Erythroblast (primary cell): ENCODE data around the gene ACOD1.

Experiments
- DNase-seq, 2 experiments: peaks; one replicate each; lab custom pipeline; 2025; lab: John Stamatoyannopoulos, UW
- GATA1 ChIP-seq: IDR thresholded peaks from 2 replicates; pipeline ENCODE4 v1.6.1; 2011; ENCODE audit warnings: low read depth, mild to moderate bottlenecking, control low read depth, low read length, moderate library complexity
- POLR2A ChIP-seq: IDR thresholded peaks from 2 replicates; pipeline ENCODE4 v1.6.1; 2011; ENCODE audit warnings: mild to moderate bottlenecking, low read length

ACOD1 gene

GRCh38 chr13:76983676-76984075 is 35.4 kb downstream of the ACOD1 start:
- no peak for TF ChIP-seq GATA1
- TF ChIP-seq POLR2A, result no peak
- DNase-seq, result no peak

- no peak for DNase-seq
- TF ChIP-seq POLR2A (no peak), GATA1 (no peak)
Measured at GRCh38 chr13:76991432-76991795, 43.1 kb downstream of the ACOD1 start.

GRCh38 chr13:76991796-76992547 is 43.7 kb downstream of the ACOD1 start, which contains the start of gene CLN5:
Gene CLN5 (plus strand): TSS chr13:76992081. CDS start chr13:76992099, 18 bp downstream.
- TF ChIP-seq POLR2A, result peak; percentile 96
- no peak for TF ChIP-seq GATA1
- DNase-seq, result peak; percentile 95 to 96

- DNase-seq, result peak in 1 of 2 experiments; percentile 62
- TF ChIP-seq GATA1, result no peak
- TF ChIP-seq POLR2A, result no peak
Measured at GRCh38 chr13:76992548-76993001, 44.3 kb downstream of the ACOD1 start.

GRCh38 chr13:76993021-76993420 is 44.7 kb downstream of the ACOD1 start:
- DNase-seq, result no peak
- TF ChIP-seq POLR2A (no peak), GATA1 (no peak)

- DNase-seq, result no peak
- TF ChIP-seq GATA1 (no peak), POLR2A (no peak)
Measured at GRCh38 chr13:76993473-76993872, 45.2 kb downstream of the ACOD1 start.

- no peak for DNase-seq
- no peak for TF ChIP-seq GATA1
- TF ChIP-seq POLR2A, result no peak
Measured at GRCh38 chr13:76994281-76994680, 46.0 kb downstream of the ACOD1 start.

- TF ChIP-seq GATA1 (no peak), POLR2A (no peak)
- no peak for DNase-seq
Measured at GRCh38 chr13:77000475-77000874, 52.2 kb downstream of the ACOD1 start.

- TF ChIP-seq POLR2A (no peak), GATA1 (no peak)
- no peak for DNase-seq
Measured at GRCh38 chr13:77001540-77001939, 53.2 kb downstream of the ACOD1 start.

- DNase-seq, result no peak
- TF ChIP-seq GATA1, result no peak
- no peak for TF ChIP-seq POLR2A
Measured at GRCh38 chr13:77001963-77002587, 53.8 kb downstream of the ACOD1 start.

- TF ChIP-seq GATA1, result no peak
- no peak for TF ChIP-seq POLR2A
- DNase-seq, result peak; percentile 21 to 42
Measured at GRCh38 chr13:77002590-77003190, 54.4 kb downstream of the ACOD1 start.
